Fibroblast of villous mesenchyme (primary cell): Measurements from ENCODE around the gene SLC2A8. TPM values are rescaled to one million over a fixed set of nuclear protein-coding genes. Genes with fewer than 3 reads are reported as not detected.
A peak's percentile ranks its signal among the peaks of the same experiment; 100 is the strongest.

Experiments used
- DNase-seq: peaks from one replicate; pipeline ENCODE4 v3.0.0-alpha.2; 2010; ENCODE audit warnings: low read depth
- H3K4me3 ChIP-seq: 2 replicates; pipeline ENCODE4 v1.5.1; 2011; ENCODE audit warnings: low read depth, mild to moderate bottlenecking, low read length
- small RNA-seq: library from RNA; depleted of rRNA; stranded (forward); fragments of <200 nt; gene quantifications from one replicate; pipeline ENCODE3, GENCODE V24; 2012
- total RNA-seq: library from RNA; depleted of rRNA; stranded (reverse); fragments of >200 nt; gene quantifications from 2 replicates; pipeline ENCODE4 v1.2.3, GENCODE V29; 2012
- TF ChIP-seq, protein P1 (sequence below): IDR thresholded peaks from 2 replicates; pipeline ENCODE4 v1.5.1; 2012; ENCODE audit warnings: low read depth, mild to moderate bottlenecking, low read length; ENCODE audit not compliant: insufficient read depth

Gene SLC2A8
- total RNA-seq, 1 donor = 8.2 TPM

DNA sequence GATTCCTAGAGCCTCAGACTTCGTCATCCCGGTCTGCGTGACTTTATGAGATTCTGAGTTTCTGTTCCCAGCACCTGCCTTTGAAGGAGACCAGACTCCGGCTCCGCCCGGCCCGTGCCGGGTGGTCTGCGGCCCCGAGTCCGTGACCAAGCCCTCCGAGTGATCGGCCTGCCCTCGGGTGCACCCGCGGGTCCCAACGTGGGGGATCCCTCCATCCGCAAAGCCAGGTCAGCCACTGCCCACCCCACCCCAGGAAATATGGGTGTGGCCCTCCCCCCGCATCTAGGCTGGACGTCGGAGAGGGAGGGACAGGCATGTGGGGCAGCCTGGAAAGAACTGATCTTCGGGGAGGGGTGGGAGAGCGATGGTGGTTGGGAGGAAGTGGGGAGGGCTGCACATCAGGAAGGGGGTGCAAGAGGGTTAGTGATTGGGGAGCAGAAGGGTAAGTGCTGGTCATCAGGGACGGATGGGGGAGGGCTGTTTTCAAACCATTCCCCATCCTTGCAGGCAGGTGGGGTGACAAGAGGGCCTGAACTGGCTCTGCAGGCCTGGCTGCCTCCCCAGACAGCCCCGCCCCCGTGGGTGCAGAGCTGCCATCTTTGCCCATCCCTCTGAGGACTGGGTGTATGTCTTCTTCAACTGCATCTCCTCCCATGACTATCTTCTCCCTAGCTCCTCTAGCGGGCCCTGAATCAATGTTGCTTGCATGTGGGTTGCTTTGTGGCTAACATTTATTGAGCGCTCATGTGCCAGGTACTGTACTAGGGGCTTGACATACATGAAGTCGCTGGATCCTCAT is 55.1 kb downstream of the SLC2A8 start:
- TF ChIP-seq, protein P1, sequence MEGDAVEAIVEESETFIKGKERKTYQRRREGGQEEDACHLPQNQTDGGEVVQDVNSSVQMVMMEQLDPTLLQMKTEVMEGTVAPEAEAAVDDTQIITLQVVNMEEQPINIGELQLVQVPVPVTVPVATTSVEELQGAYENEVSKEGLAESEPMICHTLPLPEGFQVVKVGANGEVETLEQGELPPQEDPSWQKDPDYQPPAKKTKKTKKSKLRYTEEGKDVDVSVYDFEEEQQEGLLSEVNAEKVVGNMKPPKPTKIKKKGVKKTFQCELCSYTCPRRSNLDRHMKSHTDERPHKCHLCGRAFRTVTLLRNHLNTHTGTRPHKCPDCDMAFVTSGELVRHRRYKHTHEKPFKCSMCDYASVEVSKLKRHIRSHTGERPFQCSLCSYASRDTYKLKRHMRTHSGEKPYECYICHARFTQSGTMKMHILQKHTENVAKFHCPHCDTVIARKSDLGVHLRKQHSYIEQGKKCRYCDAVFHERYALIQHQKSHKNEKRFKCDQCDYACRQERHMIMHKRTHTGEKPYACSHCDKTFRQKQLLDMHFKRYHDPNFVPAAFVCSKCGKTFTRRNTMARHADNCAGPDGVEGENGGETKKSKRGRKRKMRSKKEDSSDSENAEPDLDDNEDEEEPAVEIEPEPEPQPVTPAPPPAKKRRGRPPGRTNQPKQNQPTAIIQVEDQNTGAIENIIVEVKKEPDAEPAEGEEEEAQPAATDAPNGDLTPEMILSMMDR = no peak
- peak overlapping the region; percentile 88 for H3K4me3 ChIP-seq
- DNase-seq = peak; percentile 72

DNA sequence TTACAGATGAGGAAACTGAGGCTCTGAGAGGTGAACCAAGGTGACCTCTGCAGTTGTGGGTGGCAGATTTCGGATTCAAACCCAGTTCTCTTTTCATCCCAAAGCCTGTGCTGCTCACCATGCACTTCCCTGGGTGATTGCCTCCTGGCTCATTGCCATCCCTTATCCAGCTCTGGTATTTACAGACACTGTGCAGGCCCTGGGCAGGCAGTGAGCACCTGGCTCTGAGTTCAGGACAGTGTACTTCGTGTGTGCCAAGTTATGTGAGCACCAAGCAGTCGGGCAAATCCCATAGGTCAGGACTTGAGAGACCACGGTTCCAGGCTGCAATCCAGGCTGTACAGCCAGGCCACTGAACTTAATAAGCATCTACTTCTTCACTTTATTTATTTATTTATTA is 55.7 kb downstream of the SLC2A8 start:
- TF ChIP-seq, protein P1 = no peak
- DNase-seq = peak; percentile 67
- H3K4me3 ChIP-seq = no peak overlapping the region

GRCh38 chr9:127455324-127455992 is 58.5 kb downstream of the SLC2A8 start:
- no peak overlapping the region for H3K4me3 ChIP-seq
- TF ChIP-seq, protein P1 = peak; percentile 13
- no peak for DNase-seq

GRCh38 chr9:127457191-127457878 is 60.4 kb downstream of the SLC2A8 start:
- TF ChIP-seq, protein P1 = no peak
- no peak overlapping the region for H3K4me3 ChIP-seq
- DNase-seq = no peak

Small RNAs within 50 kb of the gene (small RNA-seq; reads per million reads assigned to genes)
- 431 reads per million, percentile 98 among the genes with 10 or more reads in this experiment for gene SNORA65

Other genes starting within 250 kb of the SLC2A8 start
- gene GARNL3, start 132.4 kb upstream of the SLC2A8 start, total RNA-seq = 0.86 and 1.3 TPM in 2 replicates
- gene ZNF79, start 27.2 kb downstream of the SLC2A8 start, total RNA-seq = 10.6 and 12.5 TPM in 2 replicates
- 798 and 844 TPM in 2 replicates for gene RPL12, start 54.2 kb downstream of the SLC2A8 start, total RNA-seq
- gene LRSAM1, start 54.3 kb downstream of the SLC2A8 start, total RNA-seq = 12.5 and 20.0 TPM in 2 replicates
- 12.6 and 19.9 TPM in 2 replicates for gene STXBP1, start 215.1 kb downstream of the SLC2A8 start, total RNA-seq